HG03175 (cell line): ENCODE data around the gene FAM219B.

Source experiments
- ATAC-seq: cut with Tn5 transposase; IDR thresholded peaks from one replicate; pipeline ENCODE4 v1.9.1; 2021; ENCODE audit warnings: mild to moderate bottlenecking, moderate library complexity; ENCODE audit not compliant: unreplicated experiment

FAM219B gene

GRCh38 chr15:74851960-74852359 lies 54.7 kb downstream of the FAM219B start:
- ATAC-seq, result no peak

DNA sequence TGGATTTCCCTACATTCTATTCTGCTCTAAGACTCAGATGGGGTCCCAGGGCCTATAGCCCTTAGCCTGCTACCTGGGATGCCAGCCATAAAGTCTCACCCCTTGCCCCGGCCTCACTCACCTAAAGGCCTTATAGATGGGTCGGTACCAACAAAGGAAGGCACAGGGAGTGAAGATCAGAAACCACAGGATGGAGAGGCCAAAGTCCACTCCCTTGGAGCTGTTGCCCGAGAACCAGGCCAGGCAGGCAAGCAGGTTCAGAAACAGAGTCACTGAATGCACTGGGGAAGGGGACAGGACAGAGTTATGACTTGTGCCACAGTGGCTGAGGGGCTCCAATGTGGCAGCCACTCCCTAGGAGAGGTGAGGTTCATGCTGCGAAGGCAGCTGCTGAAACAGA lies 56.3 kb downstream of the FAM219B start:
- no peak for ATAC-seq
